Stomach (tissue), 19 donors: ENCODE results near the gene SLC35F4. TPM values are rescaled to one million over a fixed set of nuclear protein-coding genes. Genes with fewer than 3 reads are reported as not detected.

Source experiments
- DNase-seq, 2 donors: peaks; one replicate each; pipeline versions ENCODE4 v3.0.0 to v3.0.0-alpha.2; 2013 to 2019
- H3K27ac ChIP-seq, 5 donors: fragments of 200-600 bp in 4 of 5; sonication (generic) in 4 of 5; one replicate each; pipeline ENCODE4 v1.5.1; 2013 to 2019; ENCODE audit warnings: mild to moderate bottlenecking in 1 of 5, moderate library complexity in 1 of 5
- H3K27me3 ChIP-seq, 3 donors: fragments of 200-600 bp; sonication (generic); one replicate each; pipeline ENCODE4 v1.5.1; 2017 to 2019; ENCODE audit warnings: mixed run types in 1 of 3
- H3K36me3 ChIP-seq, 4 donors: fragments of 200-600 bp; sonication (generic); 1 replicate in 3 of 4; 2 replicates in 1 of 4; pipeline ENCODE4 v1.5.1; 2016 to 2019
- H3K4me1 ChIP-seq, 4 donors: fragments of 200-600 bp; sonication (generic); one replicate each; pipeline ENCODE4 v1.5.1; 2016 to 2019
- H3K4me3 ChIP-seq, 4 donors: fragments of 200-600 bp; sonication (generic) in 3 of 4; one replicate each; pipeline ENCODE4 v1.5.1; 2016 to 2019; ENCODE audit warnings: mild to moderate bottlenecking in 1 of 4
- H3K9me3 ChIP-seq, 4 donors: fragments of 200-600 bp; sonication (generic); one replicate each; pipeline ENCODE4 v1.5.1; 2016 to 2019
- EP300 ChIP-seq: sonication (generic); formaldehyde crosslinking; IDR thresholded peaks from one replicate; pipeline ENCODE4 v1.6.1; 2017; ENCODE audit warnings: antibody characterized with exemption
- POLR2A ChIP-seq, 4 donors: fragments of 450-650 bp; IDR thresholded peaks; one replicate each; pipeline ENCODE4 v1.6.1; 2016; ENCODE audit warnings: antibody characterized with exemption in 4 of 4, control low read depth in 2 of 4, mild to moderate bottlenecking in 1 of 4, moderate library complexity in 1 of 4
- POLR2AphosphoS5 ChIP-seq, 3 donors: sonication (generic); formaldehyde crosslinking; IDR thresholded peaks; one replicate each; pipeline ENCODE4 v1.6.1; 2016; ENCODE audit warnings: antibody characterized with exemption in 3 of 3
- WGBS, 5 donors: extraction: QIAGEN DNeasy Blood & Tissue Kit in 3 of 5; methylation state at CpG; one replicate each; pipeline versions ENCODE4 v1.1.5 to v1.1.7; 2013 to 2018; 5-methylcytosine and 5-hydroxymethylcytosine counted together
- intact Hi-C: fragments of 100-400 bp; cut with DNase I; formaldehyde crosslinking; loops from one replicate; pipeline ENCODE4 v1.15.1; 2023; ENCODE audit warnings: low total_unique reads
- long read RNA-seq, 10 donors: transcript quantifications; one replicate each; lab custom pipeline, GENCODE V29; 2026
- polyA plus RNA-seq, 3 donors: library from polyadenylated mRNA; stranded (reverse); fragments of 200-250 nt; gene quantifications; one replicate each; pipeline ENCODE4 v1.2.3, GENCODE V29; 2013
- total RNA-seq, 5 donors: library from RNA; depleted of rRNA; stranded (reverse); fragments of >200 nt; gene quantifications; one replicate each; pipeline versions ENCODE4 v1.1.0 to v1.2.3, GENCODE V29; 2014 to 2016
- TF ChIP-seq, protein P1 (sequence below), 7 experiments: fragments of 450-650 bp in 4 of 7; fragments of 200-600 bp in 3 of 7; sonication (generic) in 3 of 7; IDR thresholded peaks; one replicate each; pipeline ENCODE4 v1.5.1; 2016 to 2019; ENCODE audit warnings: antibody characterized with exemption in 7 of 7, control low read depth in 2 of 7, mild to moderate bottlenecking in 1 of 7
- donor health status: healthy with polysubstance abuse.
- donor health status: Bipolar disorder and iron deficiency.
- donor health status: healthy.

Gene SLC35F4
- not detected for total RNA-seq
- under 1 TPM in 1 of 3 donors, not detected in 2; 0.19 TPM for polyA plus RNA-seq
- long read RNA-seq, donor 1: 0 reads
- long read RNA-seq, donor 2: 0 reads
- long read RNA-seq, donor 3: 0 reads
- long read RNA-seq, donor 4: 0 reads
- long read RNA-seq, donor 5: 0 reads
- long read RNA-seq, donor 6: 0 reads
- long read RNA-seq, donor 7: 0 reads
- long read RNA-seq, donor 8: 0 reads
- long read RNA-seq, donor 9: 0 reads
- long read RNA-seq, donor 10: 0 reads

DNA sequence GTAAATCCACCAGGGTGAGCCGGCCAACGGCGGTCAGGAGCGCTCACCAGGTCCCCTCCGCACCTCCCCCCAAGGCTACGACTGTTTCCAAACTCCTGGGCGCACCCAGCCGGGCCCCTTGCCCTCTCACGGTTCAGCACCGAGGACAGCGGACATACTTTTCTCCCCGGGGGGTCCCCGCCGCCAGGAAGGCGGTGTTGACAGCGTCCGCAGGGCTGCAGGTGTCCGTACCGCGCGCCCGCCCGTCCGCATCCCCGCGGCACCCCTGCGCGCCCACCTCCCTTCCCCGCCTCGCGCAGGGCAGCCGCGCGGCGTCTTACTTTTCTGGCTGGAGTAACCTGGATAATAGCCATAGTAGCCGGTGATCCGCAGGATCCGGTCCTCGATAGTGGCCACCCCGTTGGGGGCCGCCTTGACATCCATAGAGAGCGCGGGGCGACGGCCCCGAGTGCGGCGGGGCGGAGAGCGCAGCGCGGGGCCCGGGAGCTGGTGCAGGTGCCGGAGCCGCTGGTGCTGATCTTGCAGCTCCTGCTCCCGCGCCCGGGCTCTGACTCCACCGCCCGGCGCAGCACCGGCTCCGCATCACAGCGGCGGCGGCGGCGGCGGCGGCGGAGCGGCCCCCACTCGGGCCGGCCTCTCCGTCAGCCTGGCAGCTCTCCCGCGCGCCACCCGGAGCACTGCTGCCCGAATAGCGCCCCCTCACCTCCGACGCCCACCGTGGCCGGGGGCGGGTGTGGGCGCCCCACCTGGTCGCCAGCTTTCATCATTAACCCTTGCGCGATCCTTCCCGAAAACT, at the start of gene SLC35F4:
TSS of gene SLC35F4 (minus strand) at position 690 of the 796 bp plus-strand sequence.
- peak in 1 of 2 donors; percentile 76 for DNase-seq
- Histone ChIP-seq H3K27ac (no peak within 1 kb of the TSS), H3K36me3 (no peaks in the 10 kb centered on the region), H3K4me1 (peaks cover 12 to 22% (median 16%) of the 10 kb centered on the region in 4 donors), H3K4me3 (peak within 1 kb of the TSS; percentile 12 to 43 (median 35)), H3K9me3 (no peaks in the 10 kb centered on the region), H3K27me3 (peaks cover 7 to 63% (median 26%) of the 10 kb centered on the region in 3 donors)
- intact Hi-C loops: no loop called here
- TF ChIP-seq POLR2AphosphoS5 (IDR thresholded peaks at IDR 0.05) (no peak), POLR2A (IDR thresholded peaks at IDR 0.05) (no peak), EP300 (no peak)
- TF ChIP-seq, protein P1, sequence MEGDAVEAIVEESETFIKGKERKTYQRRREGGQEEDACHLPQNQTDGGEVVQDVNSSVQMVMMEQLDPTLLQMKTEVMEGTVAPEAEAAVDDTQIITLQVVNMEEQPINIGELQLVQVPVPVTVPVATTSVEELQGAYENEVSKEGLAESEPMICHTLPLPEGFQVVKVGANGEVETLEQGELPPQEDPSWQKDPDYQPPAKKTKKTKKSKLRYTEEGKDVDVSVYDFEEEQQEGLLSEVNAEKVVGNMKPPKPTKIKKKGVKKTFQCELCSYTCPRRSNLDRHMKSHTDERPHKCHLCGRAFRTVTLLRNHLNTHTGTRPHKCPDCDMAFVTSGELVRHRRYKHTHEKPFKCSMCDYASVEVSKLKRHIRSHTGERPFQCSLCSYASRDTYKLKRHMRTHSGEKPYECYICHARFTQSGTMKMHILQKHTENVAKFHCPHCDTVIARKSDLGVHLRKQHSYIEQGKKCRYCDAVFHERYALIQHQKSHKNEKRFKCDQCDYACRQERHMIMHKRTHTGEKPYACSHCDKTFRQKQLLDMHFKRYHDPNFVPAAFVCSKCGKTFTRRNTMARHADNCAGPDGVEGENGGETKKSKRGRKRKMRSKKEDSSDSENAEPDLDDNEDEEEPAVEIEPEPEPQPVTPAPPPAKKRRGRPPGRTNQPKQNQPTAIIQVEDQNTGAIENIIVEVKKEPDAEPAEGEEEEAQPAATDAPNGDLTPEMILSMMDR (IDR thresholded peaks at IDR 0.05): no peak
- 1 to 6% (median 3%) methylated on average over 12 to 91 of the region's 91 CpGs for WGBS, 5 donors

DNA sequence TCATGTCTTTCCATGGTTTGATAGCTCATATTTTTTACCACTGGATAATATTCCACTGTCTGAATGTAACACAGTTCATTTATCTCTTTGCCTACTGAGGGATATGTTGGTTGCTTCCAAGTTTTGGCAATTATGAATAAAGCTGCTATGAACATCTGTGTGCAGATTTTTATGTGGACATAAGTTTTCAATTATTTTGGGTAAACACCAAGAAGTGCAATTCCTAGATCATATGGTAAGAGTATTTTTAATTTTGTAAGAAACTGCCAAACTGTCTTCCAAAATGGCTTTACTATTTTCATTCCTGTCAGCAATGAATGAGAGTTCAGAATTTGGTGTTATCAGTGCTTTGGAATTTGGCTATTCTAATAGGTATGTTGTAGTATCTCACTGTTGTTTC, 43.7 kb upstream of the SLC35F4 start:
- TF ChIP-seq POLR2AphosphoS5 (IDR thresholded peaks at IDR 0.05): no peak
- TF ChIP-seq, protein P1 (IDR thresholded peaks at IDR 0.05): no peak
- TF ChIP-seq EP300: no peak
- no peak for TF ChIP-seq POLR2A (IDR thresholded peaks at IDR 0.05)
- intact Hi-C loops: no loop called here

DNA sequence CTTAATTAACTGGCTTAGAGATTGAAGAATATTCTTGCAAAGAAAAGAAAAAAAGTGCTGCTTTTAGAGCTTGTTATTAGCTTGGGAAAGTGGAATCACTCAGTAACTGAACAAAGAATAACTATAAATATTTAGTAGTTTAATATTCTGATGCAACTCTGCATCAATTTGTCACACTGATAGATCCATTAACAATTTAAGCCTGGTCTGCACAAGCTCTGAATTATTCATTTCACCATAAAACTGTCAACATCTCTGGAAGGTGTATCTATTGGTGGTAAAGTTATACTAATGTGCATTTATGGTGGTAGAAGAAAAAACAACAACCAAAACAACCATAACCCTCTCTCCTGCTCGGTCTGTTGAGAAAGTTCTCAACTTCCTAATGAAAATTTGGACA, 38.1 kb upstream of the SLC35F4 start:
- DNase-seq: no peak
- intact Hi-C loops: no loop called here
- H3K4me1 ChIP-seq: no peaks in the 10 kb centered on the region
- no peaks in the 10 kb centered on the region for H3K36me3 ChIP-seq
- no peak overlapping the region for H3K4me3 ChIP-seq
- no peak for TF ChIP-seq POLR2A (IDR thresholded peaks at IDR 0.05)
- TF ChIP-seq POLR2AphosphoS5 (IDR thresholded peaks at IDR 0.05): no peak
- TF ChIP-seq, protein P1 (IDR thresholded peaks at IDR 0.05): no peak
- TF ChIP-seq EP300: no peak
- no peaks in the 10 kb centered on the region for H3K9me3 ChIP-seq
- WGBS, 5 donors: 56 to 85% (median 71%) methylated on average over 1 of the region's 1 CpG
- H3K27ac ChIP-seq: no peak overlapping the region
- H3K27me3 ChIP-seq: no peaks in the 10 kb centered on the region

More for the DNA sequence above, 43.7 kb upstream of the SLC35F4 start:
- no peaks in the 10 kb centered on the region for H3K36me3 ChIP-seq
- no peaks in the 10 kb centered on the region for H3K4me1 ChIP-seq
- H3K4me3 ChIP-seq: no peak overlapping the region
- no peak overlapping the region for H3K27ac ChIP-seq
- H3K9me3 ChIP-seq: no peaks in the 10 kb centered on the region
- H3K27me3 ChIP-seq: no peaks in the 10 kb centered on the region
- no peak for DNase-seq

DNA sequence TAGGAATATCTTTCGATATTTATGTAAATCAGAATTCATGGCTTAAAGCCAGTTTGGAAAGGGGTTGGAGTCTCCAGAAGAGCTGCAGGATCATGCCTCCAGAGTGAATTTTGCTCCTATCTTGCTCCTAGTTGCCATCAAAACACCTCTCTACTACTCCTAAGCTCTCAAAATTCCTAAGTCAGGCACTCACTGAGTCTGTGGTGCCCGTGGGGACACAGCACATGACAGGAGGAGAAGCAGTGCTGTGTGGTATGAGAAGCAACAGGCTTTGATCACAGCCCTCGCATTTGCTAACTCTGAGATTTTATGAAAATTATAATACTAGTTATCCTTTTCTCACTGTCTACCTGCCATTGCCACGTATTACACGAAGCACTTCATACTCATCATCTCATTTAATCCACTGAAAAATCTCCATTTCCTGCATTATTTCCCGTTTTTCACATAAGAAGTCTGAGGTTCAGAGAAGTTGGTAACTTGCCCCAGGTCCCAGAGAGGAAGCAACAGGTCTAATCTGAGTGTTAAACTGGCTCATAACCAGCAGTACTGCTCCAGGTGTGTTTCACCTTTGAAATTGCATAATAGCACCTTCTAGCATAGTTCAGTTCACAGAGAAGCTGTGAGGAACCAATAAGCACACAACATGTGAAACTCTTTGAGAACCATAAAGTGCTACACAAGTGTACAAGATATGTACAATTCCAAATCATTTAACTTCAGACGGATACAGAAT, 33.1 kb upstream of the SLC35F4 start:
- Histone ChIP-seq H3K9me3 (no peaks in the 10 kb centered on the region), H3K4me1 (no peaks in the 10 kb centered on the region), H3K36me3 (no peaks in the 10 kb centered on the region), H3K27ac (no peak overlapping the region), H3K4me3 (no peak overlapping the region), H3K27me3 (no peaks in the 10 kb centered on the region)
- WGBS, 5 donors: 70 to 77% (median 71%) methylated on average over 7 of the region's 7 CpGs
- no peak for DNase-seq
- intact Hi-C loops: no loop called here
- TF ChIP-seq, protein P1 (IDR thresholded peaks at IDR 0.05): no peak
- no peak for TF ChIP-seq EP300
- TF ChIP-seq POLR2AphosphoS5 (IDR thresholded peaks at IDR 0.05): no peak
- no peak for TF ChIP-seq POLR2A (IDR thresholded peaks at IDR 0.05)
